H9 (cell line): ENCODE results near the gene ARF4. TPM values are rescaled to one million over a fixed set of nuclear protein-coding genes. Genes with fewer than 3 reads are reported as not detected.

Experiments
- DNase-seq: peaks from one replicate; pipeline ENCODE4 v3.0.0-alpha.2; 2017
- H2AFZ ChIP-seq: one replicate; pipeline ENCODE4 v1.6.1; 2013; ENCODE audit warnings: mild to moderate bottlenecking, low read length, control low read depth, moderate library complexity
- H2AK5ac ChIP-seq: 2 replicates; pipeline ENCODE4 v1.6.1; 2013; ENCODE audit warnings: low read length, control low read depth, mixed read lengths; ENCODE audit not compliant: insufficient read length
- H2BK120ac ChIP-seq: one replicate; pipeline ENCODE4 v1.6.1; 2013; ENCODE audit warnings: low read depth, mild to moderate bottlenecking, low read length, control low read depth, inconsistent platforms; ENCODE audit not compliant: poor library complexity, severe bottlenecking
- H2BK12ac ChIP-seq: 2 replicates; pipeline ENCODE4 v1.6.1; 2013; ENCODE audit warnings: low read length, control low read depth, mixed read lengths, low read depth; ENCODE audit not compliant: insufficient read length
- H2BK15ac ChIP-seq: 2 replicates; pipeline ENCODE4 v1.6.1; 2013; ENCODE audit warnings: low read depth, low read length, control low read depth
- H2BK20ac ChIP-seq: one replicate; pipeline ENCODE4 v1.6.1; 2013; ENCODE audit warnings: low read depth, mild to moderate bottlenecking, low read length, control low read depth, inconsistent platforms; ENCODE audit not compliant: poor library complexity, severe bottlenecking
- H2BK5ac ChIP-seq: 2 replicates; pipeline ENCODE4 v1.6.1; 2013; ENCODE audit warnings: low read length, control low read depth, mixed read lengths; ENCODE audit not compliant: insufficient read length
- H3K14ac ChIP-seq: 2 replicates; pipeline ENCODE4 v1.6.1; 2013; ENCODE audit warnings: low read length, control low read depth; ENCODE audit not compliant: insufficient read depth
- H3K18ac ChIP-seq: 2 replicates; pipeline ENCODE4 v1.6.1; 2013; ENCODE audit warnings: low read depth, mild to moderate bottlenecking, mixed read lengths, low read length, control low read depth; ENCODE audit not compliant: insufficient read length
- H3K23ac ChIP-seq: 2 replicates; pipeline ENCODE4 v1.6.1; 2013; ENCODE audit warnings: low read length, control low read depth, mixed read lengths, low read depth; ENCODE audit not compliant: insufficient read length
- H3K23me2 ChIP-seq: 2 replicates; pipeline ENCODE4 v1.6.1; 2013; ENCODE audit warnings: low read depth, mild to moderate bottlenecking, mixed read lengths, low read length, control low read depth; ENCODE audit not compliant: insufficient read length, poor library complexity, severe bottlenecking
- H3K27ac ChIP-seq: 2 replicates; pipeline ENCODE4 v1.5.1; 2013; ENCODE audit warnings: low read length, control low read depth, mixed read lengths, low read depth; ENCODE audit not compliant: insufficient read length
- H3K27me3 ChIP-seq: 2 replicates; pipeline ENCODE4 v1.6.1; 2013; ENCODE audit warnings: low read length, control low read depth, inconsistent platforms; ENCODE audit not compliant: insufficient read depth
- H3K4ac ChIP-seq: 2 replicates; pipeline ENCODE4 v1.6.1; 2013; ENCODE audit warnings: low read depth, mild to moderate bottlenecking, control low read depth, inconsistent platforms, low read length, moderate library complexity
- H3K4me1 ChIP-seq: 2 replicates; pipeline ENCODE4 v1.6.1; 2013; ENCODE audit warnings: low read length, control low read depth, inconsistent platforms; ENCODE audit not compliant: insufficient read depth
- H3K4me2 ChIP-seq: 2 replicates; pipeline ENCODE4 v1.6.1; 2013; ENCODE audit warnings: low read length, control low read depth, mixed read lengths; ENCODE audit not compliant: insufficient read length, insufficient read depth
- H3K56ac ChIP-seq: 2 replicates; pipeline ENCODE4 v1.6.1; 2013; ENCODE audit warnings: low read depth, mild to moderate bottlenecking, mixed read lengths, low read length, control low read depth; ENCODE audit not compliant: insufficient read length
- H3K79me1 ChIP-seq: 2 replicates; pipeline ENCODE4 v1.6.1; 2013; ENCODE audit warnings: low read depth, mild to moderate bottlenecking, moderate library complexity, low read length, control low read depth, inconsistent platforms; ENCODE audit not compliant: insufficient read depth, poor library complexity, severe bottlenecking
- H3K79me2 ChIP-seq: 2 replicates; pipeline ENCODE4 v1.6.1; 2013; ENCODE audit warnings: low read length, control low read depth, inconsistent platforms; ENCODE audit not compliant: insufficient read depth
- H3K9ac ChIP-seq: 2 replicates; pipeline ENCODE4 v1.6.1; 2013; ENCODE audit warnings: low read length, control low read depth, mixed read lengths; ENCODE audit not compliant: insufficient read length; ENCODE audit errors: extremely low read depth
- H3K9me3 ChIP-seq: one replicate; pipeline ENCODE4 v1.6.1; 2013; ENCODE audit warnings: low read depth, low read length, inconsistent platforms; ENCODE audit not compliant: control insufficient read depth
- H3T11ph ChIP-seq: one replicate; pipeline ENCODE4 v1.6.1; 2013; ENCODE audit warnings: mild to moderate bottlenecking, low read length, control low read depth, inconsistent platforms
- H4K20me1 ChIP-seq: one replicate; pipeline ENCODE4 v1.6.1; 2013; ENCODE audit not compliant: control insufficient read depth, insufficient read length, insufficient read depth
- H4K5ac ChIP-seq: 2 replicates; pipeline ENCODE4 v1.6.1; 2013; ENCODE audit warnings: low read depth, mild to moderate bottlenecking, mixed read lengths, low read length, control low read depth; ENCODE audit not compliant: insufficient read length
- H4K8ac ChIP-seq: replicated peaks from 2 replicates; pipeline ENCODE4 v1.6.1; 2013; ENCODE audit warnings: low read length, control low read depth, mixed read lengths, low read depth; ENCODE audit not compliant: insufficient read length
- H4K91ac ChIP-seq: 2 replicates; pipeline ENCODE4 v1.6.1; 2013; ENCODE audit warnings: low read depth, mild to moderate bottlenecking, moderate library complexity, mixed read lengths, low read length, control low read depth; ENCODE audit not compliant: insufficient read length
- H3K27ac Mint-ChIP-seq, 3 experiments: 2 replicates in 2 of 3; 3 replicates in 1 of 3; pipeline ENCODE4 v1.8.0; 2020 to 2021; ENCODE audit warnings: mixed read lengths in 3 of 3, mild to moderate bottlenecking in 1 of 3, moderate library complexity in 1 of 3
- H3K27me3 Mint-ChIP-seq: 2 replicates; pipeline ENCODE4 v1.8.0; 2021; ENCODE audit warnings: low read depth, mild to moderate bottlenecking, moderate library complexity, mixed read lengths
- H3K36me3 Mint-ChIP-seq, 3 experiments: 2 replicates in 2 of 3; 3 replicates in 1 of 3; pipeline ENCODE4 v1.8.0; 2020 to 2021; ENCODE audit warnings: low read depth in 3 of 3, mixed read lengths in 3 of 3; ENCODE audit not compliant: insufficient read depth in 1 of 3
- H3K4me1 Mint-ChIP-seq, 2 experiments: 2 replicates each; pipeline ENCODE4 v1.8.0; 2020; ENCODE audit warnings: mixed read lengths in 2 of 2
- H3K4me3 Mint-ChIP-seq, 2 experiments: 2 replicates in 1 of 2; 3 replicates in 1 of 2; pipeline ENCODE4 v1.8.0; 2020 to 2021; ENCODE audit warnings: mild to moderate bottlenecking in 2 of 2, mixed read lengths in 2 of 2, moderate library complexity in 1 of 2
- H3K9me3 Mint-ChIP-seq, 2 experiments: 2 replicates in 1 of 2; 3 replicates in 1 of 2; pipeline ENCODE4 v1.8.0; 2020; ENCODE audit warnings: mild to moderate bottlenecking in 2 of 2, mixed read lengths in 2 of 2, moderate library complexity in 1 of 2
- CTCF ChIP-seq: fragments of 200-600 bp; sonication (generic); conservative IDR thresholded peaks from 3 replicates; pipeline ENCODE4 v1.8.0; 2021; ENCODE audit warnings: antibody characterized with exemption, mild to moderate bottlenecking
- WGBS: extraction: QIAGEN DNeasy Blood & Tissue Kit; methylation state at CpG from one replicate; pipeline ENCODE4 v1.1.7; 2013; ENCODE audit warnings: missing lambda C conversion rate, low lambda C conversion rate, mixed read lengths; ENCODE audit not compliant: insufficient read length; ENCODE audit errors: extremely low coverage; 5-methylcytosine and 5-hydroxymethylcytosine counted together
- total RNA-seq: library from RNA; stranded (reverse); gene quantifications from 2 replicates; pipeline ENCODE4 v1.2.1, GENCODE V29; 2021

ARF4 gene
- total RNA-seq, 1 experiment from 2014 or later = 160 TPM

GRCh38 chr3:57555306-57555705, 41.8 kb downstream of the ARF4 start:
- H3K4me1 Mint-ChIP-seq = peaks cover 14 to 20% of the 10 kb centered on the region in 2 experiments
- no peak overlapping the region for H3K23ac ChIP-seq
- H4K5ac ChIP-seq = no peak overlapping the region
- no peak overlapping the region for H2AFZ ChIP-seq
- H4K20me1 ChIP-seq = no peaks in the 10 kb centered on the region
- no peaks in the 10 kb centered on the region for H3K27me3 ChIP-seq
- no CpG with 5 or more reads among the region's 8 CpGs for WGBS
- H3K27ac ChIP-seq = no peak overlapping the region
- H3K56ac ChIP-seq = no peak overlapping the region
- no peak overlapping the region for H2AK5ac ChIP-seq
- no peaks in the 10 kb centered on the region for H3K79me2 ChIP-seq
- H2BK12ac ChIP-seq = no peak overlapping the region
- no peak for DNase-seq
- H3K9me3 ChIP-seq = no peaks in the 10 kb centered on the region
- TF ChIP-seq CTCF = no peak
- H3K9ac ChIP-seq = peak overlapping the region; percentile 24
- H3K4me2 ChIP-seq = peak overlapping the region; percentile 75
- peaks cover 9% of the 10 kb centered on the region; the same call in 1 of the 2 replicates for H3K27me3 Mint-ChIP-seq
- no peaks in the 10 kb centered on the region for H3K9me3 Mint-ChIP-seq
- peak overlapping the region; percentile 88 to 89 for H3K4me3 Mint-ChIP-seq
- peak overlapping the region; percentile 70; the same call in 1 of the 2 replicates for H3K14ac ChIP-seq
- no peak overlapping the region for H2BK120ac ChIP-seq
- no peak overlapping the region for H4K8ac ChIP-seq
- H3K18ac ChIP-seq = no peak overlapping the region
- no peak overlapping the region for H2BK15ac ChIP-seq
- H3K36me3 Mint-ChIP-seq = peaks cover 0 to 11% (median 8%) of the 10 kb centered on the region in 3 experiments; a peak in 6 of 7 replicates
- H2BK20ac ChIP-seq = no peak overlapping the region
- no peaks in the 10 kb centered on the region for H3K4me1 ChIP-seq
- H2BK5ac ChIP-seq = no peak overlapping the region
- peaks cover 10% of the 10 kb centered on the region for H3K23me2 ChIP-seq
- H3K27ac Mint-ChIP-seq = no peak overlapping the region
- no peaks in the 10 kb centered on the region for H3K79me1 ChIP-seq
- no peak overlapping the region for H3T11ph ChIP-seq
- H4K91ac ChIP-seq = no peak overlapping the region
- no peak overlapping the region for H3K4ac ChIP-seq
